ENCODE results near the gene C19orf38.

DNA sequence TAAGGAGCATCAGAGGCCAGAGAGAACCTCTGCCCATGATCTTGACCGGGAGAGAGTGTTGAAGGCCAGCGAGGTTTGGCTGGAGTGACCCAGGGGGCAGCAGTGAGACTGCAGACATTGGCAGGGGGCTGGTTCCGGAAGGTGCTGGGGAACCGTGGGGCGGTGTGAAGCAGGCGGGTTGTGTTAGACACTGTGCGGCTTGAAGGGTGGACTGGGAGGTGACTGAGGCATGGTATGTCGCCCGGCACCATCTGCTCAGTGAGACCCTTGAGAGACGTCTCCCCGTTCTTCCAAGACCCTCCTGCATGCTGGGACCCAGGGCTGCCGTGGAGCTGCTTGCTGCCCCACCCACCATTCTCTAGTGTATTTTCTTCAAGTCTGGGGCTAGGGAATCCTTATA is 47.7 kb downstream of the C19orf38 start:
- TF ChIP-seq, protein P1, sequence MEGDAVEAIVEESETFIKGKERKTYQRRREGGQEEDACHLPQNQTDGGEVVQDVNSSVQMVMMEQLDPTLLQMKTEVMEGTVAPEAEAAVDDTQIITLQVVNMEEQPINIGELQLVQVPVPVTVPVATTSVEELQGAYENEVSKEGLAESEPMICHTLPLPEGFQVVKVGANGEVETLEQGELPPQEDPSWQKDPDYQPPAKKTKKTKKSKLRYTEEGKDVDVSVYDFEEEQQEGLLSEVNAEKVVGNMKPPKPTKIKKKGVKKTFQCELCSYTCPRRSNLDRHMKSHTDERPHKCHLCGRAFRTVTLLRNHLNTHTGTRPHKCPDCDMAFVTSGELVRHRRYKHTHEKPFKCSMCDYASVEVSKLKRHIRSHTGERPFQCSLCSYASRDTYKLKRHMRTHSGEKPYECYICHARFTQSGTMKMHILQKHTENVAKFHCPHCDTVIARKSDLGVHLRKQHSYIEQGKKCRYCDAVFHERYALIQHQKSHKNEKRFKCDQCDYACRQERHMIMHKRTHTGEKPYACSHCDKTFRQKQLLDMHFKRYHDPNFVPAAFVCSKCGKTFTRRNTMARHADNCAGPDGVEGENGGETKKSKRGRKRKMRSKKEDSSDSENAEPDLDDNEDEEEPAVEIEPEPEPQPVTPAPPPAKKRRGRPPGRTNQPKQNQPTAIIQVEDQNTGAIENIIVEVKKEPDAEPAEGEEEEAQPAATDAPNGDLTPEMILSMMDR (conservative IDR thresholded peaks at IDR 0.05; ENCODE audit: low read length), result peak; percentile 37
- no peak for TF ChIP-seq EZH2phosphoT487 (IDR thresholded peaks at IDR 0.05; ENCODE audit: borderline replicate concordance, low read depth, low read length)

All from OCI-LY7 (cell line).